HG03469 (cell line): ENCODE results near the gene RRP9.
"Not testable (repeated sequence)": the region's sequence is repeated elsewhere in the genome, so short reads cannot be mapped to it uniquely, and the experiment has no call there.

ENCODE experiments used
- ATAC-seq: cut with Tn5 transposase; IDR thresholded peaks from one replicate; pipeline ENCODE4 v1.9.1; 2021; ENCODE audit warnings: mild to moderate bottlenecking, moderate library complexity, moderate number of reproducible peaks; ENCODE audit not compliant: unreplicated experiment

The RRP9 gene

DNA sequence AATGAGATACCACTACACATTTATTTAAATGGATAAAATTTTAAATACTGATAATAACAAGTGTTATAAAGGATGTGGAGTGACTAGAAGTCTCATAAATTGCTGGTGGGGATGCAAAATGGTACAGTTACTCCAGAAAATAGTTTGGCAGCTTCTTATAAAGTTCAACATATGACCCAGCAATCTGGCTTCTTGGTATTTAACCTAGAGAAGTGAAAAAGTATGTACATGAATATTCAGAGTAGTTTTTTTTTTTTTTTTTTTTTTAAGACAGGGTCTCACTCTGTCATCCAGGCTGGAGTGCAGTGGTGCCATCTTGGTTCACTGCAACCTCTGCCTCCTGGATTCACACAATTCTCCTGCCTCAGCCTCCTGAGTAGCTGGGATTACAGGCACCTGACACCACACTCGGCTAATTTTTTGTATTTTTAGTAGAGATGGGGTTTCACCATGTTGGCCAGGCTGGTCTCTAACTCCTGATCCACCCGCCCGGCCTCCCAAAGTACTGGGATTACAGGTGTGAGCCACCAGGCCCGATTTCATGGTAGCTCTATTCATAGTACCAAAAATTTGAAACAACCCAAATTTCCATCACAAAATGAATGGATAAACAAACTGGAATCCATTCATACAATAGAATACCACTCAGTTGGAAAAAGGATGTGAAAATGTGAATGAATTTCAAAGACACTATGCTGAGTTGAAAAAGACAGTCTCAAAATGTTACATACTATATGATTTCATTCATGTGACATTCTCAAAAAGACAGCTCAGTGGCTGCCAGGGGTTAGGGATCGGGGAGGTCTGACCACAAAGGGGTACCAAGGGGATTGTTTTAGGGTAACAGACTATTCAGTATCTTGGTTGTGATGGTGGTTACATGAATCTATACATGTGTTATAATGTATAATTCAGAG, 14.4 kb downstream of the RRP9 start:
- no peak for ATAC-seq

DNA sequence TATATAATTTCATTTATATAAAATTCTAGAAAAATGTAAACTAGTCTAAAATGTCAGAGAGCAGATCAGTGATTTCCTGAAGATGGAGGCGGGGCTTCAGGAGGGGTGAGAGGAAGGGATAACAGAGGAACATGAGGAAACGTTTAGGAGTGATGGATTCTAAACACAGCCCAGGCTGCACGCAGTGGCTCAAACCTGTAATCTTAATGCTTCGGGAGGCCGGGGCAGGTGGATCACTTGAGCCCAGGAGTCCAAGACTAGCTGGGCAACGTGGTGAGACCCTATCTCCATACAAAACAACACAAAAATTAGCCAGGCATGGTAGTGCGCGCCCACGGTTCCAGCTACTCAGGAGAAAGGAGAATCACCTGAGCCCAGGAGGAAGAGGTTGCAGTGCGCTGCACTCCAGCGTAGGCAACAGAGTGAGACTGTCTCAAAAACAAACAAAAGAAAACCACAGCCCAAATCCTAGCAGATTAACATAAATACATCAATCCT, 20.6 kb downstream of the RRP9 start:
- no peak for ATAC-seq

DNA sequence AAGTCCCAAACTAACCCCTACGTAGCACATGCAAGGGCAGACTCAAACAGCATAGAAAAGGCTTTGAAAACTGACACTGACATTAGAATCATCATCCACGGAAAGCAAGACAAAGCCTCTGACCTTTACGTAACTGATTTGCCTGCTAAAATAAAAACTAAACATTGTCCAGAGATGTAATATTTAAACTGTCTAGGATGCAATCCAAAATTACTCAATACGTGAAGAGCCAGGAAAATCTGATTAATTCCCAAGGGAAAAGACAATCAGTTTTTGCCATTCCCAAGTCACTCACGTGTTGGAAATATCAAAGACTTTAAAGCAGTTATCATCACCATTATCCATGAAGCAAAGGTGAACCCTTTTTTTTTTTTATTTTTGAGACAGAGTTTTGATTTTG, 25.3 kb downstream of the RRP9 start:
- no peak for ATAC-seq

DNA sequence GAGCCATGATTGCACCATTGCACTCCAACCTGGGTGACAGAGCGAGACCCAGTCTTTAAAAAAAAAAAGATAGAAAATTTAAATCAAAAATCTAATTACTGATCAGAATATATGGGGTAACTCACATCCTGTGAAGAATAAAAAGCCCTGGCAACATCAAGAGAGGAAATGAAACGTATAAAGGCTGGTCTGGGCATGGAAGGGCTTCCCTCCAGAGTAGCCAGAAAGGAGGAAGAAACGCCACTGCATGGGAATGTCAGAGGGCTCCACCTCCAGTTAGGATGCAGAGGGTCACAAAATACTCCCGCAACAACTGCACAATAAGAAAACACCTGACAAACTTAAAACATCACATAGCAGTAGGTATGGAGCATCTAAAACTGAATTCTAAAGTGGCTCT, 33.7 kb downstream of the RRP9 start:
- ATAC-seq, result no peak

DNA sequence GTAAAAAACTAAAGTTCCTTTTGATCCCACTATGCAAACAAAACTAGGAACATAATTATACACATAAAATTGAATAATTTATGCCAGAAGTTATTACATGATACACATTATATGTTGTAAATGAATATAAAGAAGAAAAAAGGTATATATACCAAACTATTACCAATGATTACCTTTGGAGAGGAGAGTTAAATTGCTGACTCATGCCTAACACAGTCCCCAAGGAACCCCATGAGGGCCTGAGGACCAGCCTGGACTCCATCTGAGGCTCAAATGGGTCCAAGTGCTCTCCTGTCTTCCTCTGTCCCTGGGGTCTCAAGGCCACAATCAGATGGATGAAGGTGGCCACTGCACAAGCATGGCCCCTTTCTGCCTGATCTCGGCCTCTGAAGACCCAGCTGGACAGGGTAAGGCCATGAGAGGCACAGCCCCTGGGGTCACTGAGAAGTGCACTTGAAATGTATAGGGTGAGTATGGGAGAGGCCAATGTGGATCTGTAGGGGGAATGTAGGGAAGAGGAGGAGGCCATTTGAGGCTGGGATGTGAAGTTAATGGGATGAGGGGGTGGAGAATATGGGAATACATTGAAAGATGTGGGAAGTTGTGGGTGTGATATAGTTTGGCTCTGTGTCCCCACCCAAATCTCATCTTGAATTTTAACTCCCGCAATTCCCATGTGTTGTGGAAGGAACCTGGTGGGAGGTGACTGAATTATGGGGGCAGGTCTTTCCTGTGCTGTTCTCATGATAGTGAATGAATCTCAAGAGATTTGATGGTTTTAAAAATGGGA, 37.5 kb downstream of the RRP9 start:
- ATAC-seq, result no peak

DNA sequence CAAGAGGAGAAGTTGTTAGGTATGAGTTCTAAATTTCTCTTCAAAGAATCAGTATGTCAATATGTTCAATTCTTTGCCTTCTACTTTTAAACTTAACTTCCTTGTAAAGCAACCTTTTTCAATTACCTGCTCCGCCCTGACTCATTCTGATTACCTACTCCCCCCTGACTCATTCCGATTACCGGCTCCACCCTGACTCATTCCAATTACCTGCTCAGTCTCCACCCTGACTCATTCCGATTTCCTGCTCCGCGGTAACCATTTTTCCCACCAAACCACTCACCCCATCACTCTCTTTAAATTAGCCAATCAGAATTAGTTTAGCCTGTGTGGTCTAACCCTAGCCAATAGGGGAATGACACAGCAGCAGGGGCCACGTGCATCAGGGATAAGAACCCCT, 39.3 kb downstream of the RRP9 start:
- not testable (repeated sequence) for ATAC-seq

DNA sequence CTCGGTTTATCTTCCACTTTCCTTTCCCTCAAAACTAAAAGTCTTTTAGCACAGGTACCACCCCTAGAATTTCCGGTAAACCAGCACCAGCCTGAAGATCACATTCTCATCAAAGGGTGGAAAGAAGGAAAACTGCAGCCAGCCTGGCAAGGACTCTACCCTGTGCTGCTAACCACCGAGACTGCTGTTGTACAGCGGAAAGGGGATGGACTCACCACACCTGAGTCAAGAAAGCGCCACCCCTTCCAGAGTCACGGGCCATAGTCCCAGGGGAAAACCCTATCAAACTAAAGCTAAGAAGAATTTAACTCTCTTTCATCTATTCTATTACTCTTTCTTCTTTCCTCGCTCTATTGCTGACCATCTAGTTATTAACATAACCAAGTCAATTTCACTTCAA, 41.7 kb downstream of the RRP9 start:
- ATAC-seq, result not testable (repeated sequence)

DNA sequence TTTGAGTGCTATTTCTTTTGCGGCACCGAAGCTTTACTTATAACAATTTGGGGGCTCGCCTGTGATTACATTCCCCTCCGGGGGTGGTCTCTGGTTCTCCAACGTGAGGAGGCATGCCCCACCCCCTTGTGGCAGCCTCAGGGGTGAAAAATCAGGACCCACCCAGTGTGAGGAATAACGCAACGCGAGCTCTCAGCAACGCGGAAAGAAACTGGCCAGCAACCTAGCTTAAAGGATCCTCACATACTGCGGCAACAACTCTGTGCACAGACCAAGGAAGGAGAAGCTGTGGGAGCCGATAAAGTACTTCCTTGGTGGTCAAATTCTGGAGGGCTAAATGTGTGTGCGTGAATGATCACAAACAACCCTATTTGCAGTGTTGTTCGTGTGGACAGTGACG, 44.3 kb downstream of the RRP9 start:
- ATAC-seq, result no peak

DNA sequence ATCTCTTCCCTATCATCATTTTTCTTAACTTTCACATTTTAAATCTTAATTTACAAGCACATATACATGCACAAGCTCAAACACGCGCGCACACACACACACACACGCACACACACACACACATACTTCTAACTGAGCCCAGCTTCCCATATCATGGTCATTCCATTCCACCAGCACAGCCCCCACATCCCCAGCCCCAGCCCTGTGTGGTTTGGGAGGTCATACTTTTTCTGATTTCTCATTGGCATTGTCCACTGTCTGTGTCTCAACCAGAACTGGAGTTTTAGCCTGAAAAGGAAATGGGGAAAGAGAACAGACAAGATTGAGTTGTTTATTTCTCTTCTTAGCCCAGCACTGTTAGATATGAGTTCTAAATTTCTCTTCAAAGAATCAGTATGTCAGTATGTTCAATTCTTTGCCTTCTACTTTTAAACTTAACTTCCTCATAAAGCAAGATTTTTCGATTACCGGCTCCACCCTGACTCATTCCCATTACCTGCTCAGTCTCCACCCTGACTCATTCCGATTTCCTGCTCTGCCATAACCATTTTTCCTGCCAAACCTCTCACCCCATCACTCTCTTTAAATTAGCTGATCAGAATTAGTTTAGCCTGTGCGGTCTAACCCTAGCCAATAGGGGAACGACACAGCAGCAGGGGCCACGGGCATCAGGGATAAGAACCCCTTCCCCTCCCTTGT, 44.9 kb downstream of the RRP9 start:
- ATAC-seq, result no peak

DNA sequence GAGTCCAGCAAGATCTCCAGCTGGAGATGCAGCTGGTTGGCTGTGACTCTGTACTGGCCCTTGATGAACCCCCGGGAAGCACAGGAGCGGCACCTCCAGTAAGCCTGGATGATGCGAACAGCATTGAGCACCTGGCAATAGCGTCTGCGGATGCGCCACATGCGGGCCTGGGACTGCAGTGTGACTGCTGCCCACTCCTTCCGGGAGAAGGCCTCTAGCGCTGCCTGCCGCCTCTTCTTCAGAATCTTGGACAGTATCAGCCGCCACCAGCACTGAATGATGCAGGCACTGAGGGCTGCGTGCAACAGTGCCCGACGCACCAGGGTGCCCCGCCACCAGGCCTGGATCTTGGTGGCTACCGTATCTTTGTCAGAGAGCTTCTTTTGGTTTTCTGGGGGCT, 46.8 kb downstream of the RRP9 start:
- no peak for ATAC-seq

DNA sequence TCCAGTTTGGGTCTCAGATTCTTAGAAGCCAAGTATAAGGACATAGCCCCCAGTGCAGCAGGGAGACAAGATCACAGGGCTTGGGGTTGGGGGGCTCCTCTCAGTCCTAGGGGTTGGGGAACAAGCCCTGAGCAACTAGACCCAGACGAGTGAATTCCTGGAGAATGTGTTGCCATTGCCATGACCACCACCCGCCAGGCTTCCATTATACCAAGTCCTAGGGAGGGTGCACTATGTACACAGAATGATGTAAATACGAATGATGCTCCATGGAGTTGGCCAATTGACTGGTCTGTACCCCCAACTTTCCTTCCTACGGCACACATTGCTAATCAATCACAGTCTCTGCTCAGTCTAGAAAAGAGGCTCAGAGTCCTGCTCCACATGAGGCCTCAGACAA, 47.3 kb downstream of the RRP9 start:
- ATAC-seq, result no peak

DNA sequence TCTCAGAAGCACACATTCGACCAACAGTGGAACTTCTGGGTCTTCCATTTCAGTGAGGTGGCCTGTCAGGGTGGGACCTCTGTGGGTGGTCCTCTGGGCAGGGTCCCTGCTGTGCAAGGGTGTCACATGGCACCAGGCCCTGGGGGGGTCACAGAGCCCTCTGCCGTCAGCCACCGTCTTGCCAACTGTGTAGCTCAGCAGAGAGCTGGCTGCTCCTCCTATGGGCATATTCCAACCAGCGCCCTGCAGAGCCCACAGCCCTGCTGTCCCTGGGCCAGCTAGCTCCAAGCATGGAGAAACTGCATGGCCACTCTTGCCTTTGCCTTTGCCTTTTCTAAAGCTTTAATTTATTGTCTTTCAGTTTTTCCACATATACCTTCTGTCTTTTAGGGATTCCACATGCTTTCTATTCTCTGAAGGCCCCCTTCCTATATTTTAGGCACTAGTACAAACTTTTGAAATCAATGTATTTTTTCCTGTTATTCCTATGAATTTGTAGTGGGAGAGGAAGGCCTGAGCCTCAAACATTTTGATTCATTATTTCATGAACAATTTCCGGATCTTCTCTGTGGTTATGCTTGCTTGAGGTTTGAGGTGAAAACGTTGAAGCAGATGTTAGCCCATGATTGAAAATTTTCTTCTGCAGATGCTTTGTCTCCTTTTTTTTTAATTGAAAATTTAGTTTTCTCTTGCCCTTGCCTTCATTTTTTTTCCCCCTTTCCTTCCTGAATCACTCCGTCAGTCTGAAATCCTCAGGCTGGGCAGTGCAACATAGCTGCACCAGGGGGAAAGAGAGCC, 50.3 kb downstream of the RRP9 start:
- no peak for ATAC-seq

DNA sequence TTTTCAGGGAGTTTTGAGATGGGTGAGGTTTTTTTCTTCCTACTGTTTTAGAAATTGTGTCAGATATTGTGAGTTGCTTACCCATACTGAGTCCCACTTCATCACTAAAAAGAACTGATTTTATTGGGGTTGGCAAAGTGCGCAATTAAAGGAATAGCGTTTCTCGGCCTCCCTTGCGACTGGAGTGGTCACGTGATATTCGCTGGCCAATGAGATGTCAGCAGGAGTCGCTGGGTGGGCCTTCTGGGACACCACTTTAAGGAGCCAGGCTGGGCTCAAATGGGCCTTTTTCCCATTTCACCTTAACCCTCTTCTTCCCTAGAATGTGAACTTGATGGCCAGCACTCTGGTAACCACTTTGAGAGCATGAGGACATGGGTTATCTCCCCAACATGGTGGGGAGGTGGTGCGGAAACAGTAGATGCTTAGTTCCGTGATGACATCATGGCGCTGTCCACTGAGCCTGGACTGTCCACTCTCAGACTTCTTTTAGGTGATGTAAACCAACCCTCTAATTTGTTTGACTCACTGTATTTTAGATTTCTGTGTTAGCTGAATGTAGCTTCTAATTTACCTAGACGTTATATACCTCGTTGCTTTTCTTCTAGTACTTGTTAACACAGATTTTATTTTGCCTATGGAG, 53.1 kb downstream of the RRP9 start:
- no peak for ATAC-seq

DNA sequence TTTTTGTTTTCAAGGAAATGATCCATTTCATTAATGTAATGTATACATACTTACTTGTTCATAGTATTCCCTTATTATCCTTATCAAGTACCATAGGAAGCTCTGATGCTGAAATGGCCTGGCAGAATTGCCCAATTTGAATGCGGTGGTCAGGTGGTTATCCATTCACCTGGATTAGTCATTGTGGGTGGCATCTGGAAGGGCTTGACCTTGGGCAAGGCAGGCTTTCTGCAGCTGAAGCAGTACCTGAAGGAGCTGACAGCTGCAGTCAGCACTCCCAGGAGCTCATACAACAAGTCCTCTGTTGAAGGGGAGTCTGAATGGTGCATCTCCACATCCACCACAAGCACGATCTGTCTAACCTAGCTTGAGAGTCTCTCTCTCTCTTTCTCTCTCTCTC, 54.1 kb downstream of the RRP9 start:
- ATAC-seq, result no peak

DNA sequence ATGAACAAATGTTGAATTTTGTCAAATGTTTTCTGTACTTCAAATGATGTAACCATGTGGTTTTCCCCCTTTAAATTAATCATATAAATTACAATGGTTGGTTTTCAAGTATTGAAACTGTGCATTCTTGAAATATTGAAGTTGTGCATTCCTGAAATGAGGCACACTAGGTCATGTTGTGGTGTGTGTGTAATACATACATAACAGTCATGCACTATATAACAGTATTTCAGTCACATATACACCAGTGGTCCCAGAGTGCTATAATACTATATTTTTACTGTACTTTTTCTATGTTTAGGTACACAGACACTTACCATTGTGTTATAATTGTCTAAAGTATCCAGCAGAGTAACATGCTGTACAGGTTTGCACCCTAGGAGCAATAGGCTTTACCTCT, 55.3 kb downstream of the RRP9 start:
- ATAC-seq, result no peak
